ENCODE measurements around the gene CCR5AS.
A peak's percentile ranks its signal among the peaks of the same experiment; 100 is the strongest.

Gene CCR5AS

DNA sequence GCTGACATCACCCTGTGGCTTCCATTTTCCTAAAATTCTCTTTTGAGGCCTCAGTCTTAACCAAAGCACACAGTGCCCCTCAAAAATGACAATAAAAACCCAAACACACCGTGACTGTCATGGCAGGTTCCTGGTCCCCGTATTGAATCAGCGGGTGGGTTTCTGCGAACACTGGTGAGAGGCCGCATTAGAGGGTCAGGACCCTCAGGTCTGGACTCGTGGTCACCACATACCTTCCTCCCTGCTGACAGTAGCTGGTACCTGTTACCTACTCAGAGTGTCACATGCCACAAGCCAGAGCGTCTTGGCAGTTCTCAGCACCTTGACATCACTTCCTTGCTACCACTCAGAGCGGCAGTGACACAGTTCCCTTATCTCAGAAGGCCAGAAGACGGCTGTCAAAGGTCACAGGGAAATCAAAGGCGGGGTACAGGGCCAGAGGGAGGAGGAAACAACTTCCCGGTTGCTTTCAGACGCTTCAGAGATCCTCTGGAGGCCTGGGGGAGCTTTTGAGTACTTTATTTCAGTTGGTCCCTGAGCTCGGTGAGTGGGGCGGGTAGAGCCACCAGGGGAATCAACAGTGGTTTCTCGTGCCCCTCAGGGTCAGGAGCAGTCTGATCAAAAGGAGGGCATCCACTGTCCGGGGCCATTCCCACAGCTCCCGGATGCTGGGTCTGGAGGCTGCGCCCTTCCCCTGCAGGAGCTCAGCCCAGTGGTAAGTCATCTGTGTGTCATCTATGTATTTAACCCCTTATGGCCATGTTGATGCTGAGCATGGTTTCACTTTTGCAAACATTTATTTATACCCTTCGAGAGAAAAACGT is at the start of gene CCR5AS, which contains the start of gene CCRL2:
Gene CCR5AS, minus strand, starts transcription at position 279 of the 824 bp plus-strand sequence.
Gene CCRL2, plus strand, starts transcription at position 472 of the 824 bp plus-strand sequence. CDS start 821 bp downstream, outside the sequence.
- peak; percentile 38 for DNase-seq (ENCODE audit: low spot score)
- intact Hi-C loops (cut with micrococcal nuclease), result no loop called here
- peaks cover 42% of the 10 kb centered on the region for H3K4me1 Mint-ChIP-seq (ENCODE audit: low read depth)
- H3K27ac Mint-ChIP-seq, result peak within 1 kb of the TSS; percentile 85
- peaks cover 6% of the 10 kb centered on the region for H3K36me3 Mint-ChIP-seq (ENCODE audit: low read depth)
- peaks cover 4% of the 10 kb centered on the region for H3K9me3 Mint-ChIP-seq
- H3K4me3 Mint-ChIP-seq, result peak within 1 kb of the TSS; percentile 80
- H3K27me3 Mint-ChIP-seq (ENCODE audit: insufficient read depth), result peaks cover 27% of the 10 kb centered on the region

DNA sequence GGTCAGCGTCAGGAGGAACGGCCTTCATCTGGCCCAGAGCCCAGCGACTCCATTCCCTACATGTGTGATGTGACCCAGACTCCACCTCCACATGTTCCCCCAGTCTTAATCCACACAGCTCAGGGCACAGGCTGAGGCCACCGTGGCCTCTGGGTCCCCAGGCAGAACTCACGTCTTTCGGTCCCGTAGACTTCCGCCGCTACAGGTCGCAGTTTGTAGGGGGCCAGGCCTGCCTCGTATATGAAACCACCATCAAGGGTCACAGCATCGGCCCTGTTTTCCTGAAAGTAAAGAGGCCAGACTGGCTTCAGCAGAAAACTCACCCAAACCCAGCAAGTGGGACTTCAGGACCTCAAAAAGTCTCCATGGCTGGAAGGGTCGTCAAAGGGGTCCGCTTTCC is 49.3 kb upstream of the CCR5AS start:
- intact Hi-C loops (cut with micrococcal nuclease), result no loop called here
- no peak for DNase-seq (ENCODE audit: low spot score)
- Mint-ChIP-seq H3K9me3 (no peaks in the 10 kb centered on the region), H3K27ac (no peak overlapping the region), H3K4me1 (ENCODE audit: low read depth) (no peaks in the 10 kb centered on the region), H3K4me3 (no peak overlapping the region), H3K36me3 (ENCODE audit: low read depth) (no peaks in the 10 kb centered on the region), H3K27me3 (ENCODE audit: insufficient read depth) (peaks cover 48% of the 10 kb centered on the region)

GRCh38 chr3:46455231-46456115 is 48.6 kb upstream of the CCR5AS start:
- DNase-seq (ENCODE audit: low spot score), result no peak

GRCh38 chr3:46454606-46455005 is 47.7 kb upstream of the CCR5AS start:
- no peaks in the 10 kb centered on the region for H3K9me3 Mint-ChIP-seq
- no peak for DNase-seq (ENCODE audit: low spot score)
- H3K27me3 Mint-ChIP-seq (ENCODE audit: insufficient read depth), result peaks cover 36% of the 10 kb centered on the region
- no peak overlapping the region for H3K27ac Mint-ChIP-seq
- intact Hi-C loops (cut with micrococcal nuclease), result no loop called here
- no peaks in the 10 kb centered on the region for H3K36me3 Mint-ChIP-seq (ENCODE audit: low read depth)
- no peaks in the 10 kb centered on the region for H3K4me1 Mint-ChIP-seq (ENCODE audit: low read depth)
- no peak overlapping the region for H3K4me3 Mint-ChIP-seq

More at GRCh38 chr3:46455231-46456115, 48.6 kb upstream of the CCR5AS start:
- intact Hi-C loops (cut with micrococcal nuclease), result no loop called here
- Mint-ChIP-seq H3K36me3 (ENCODE audit: low read depth) (no peaks in the 10 kb centered on the region), H3K27ac (no peak overlapping the region), H3K27me3 (ENCODE audit: insufficient read depth) (peaks cover 44% of the 10 kb centered on the region), H3K4me1 (ENCODE audit: low read depth) (no peaks in the 10 kb centered on the region), H3K4me3 (no peak overlapping the region), H3K9me3 (no peaks in the 10 kb centered on the region)

DNA sequence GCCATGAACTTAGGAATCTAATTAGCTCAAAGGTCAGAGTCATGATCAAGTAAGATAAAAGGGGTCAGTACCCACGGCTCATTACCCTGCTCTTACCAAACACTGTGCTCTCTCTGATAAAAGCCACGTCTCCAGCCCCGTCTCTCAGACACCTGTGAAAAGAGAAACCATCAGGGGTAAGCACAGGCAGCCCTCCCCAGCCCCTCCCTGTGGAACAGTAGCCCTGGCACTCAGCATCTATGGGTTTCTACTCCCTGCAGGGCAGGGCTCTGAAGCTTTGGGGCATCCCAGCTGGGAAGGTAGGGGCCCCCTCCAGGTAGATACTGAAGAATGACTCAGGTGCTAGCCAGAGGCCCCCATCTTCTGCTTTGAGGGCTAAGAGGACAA is 47.3 kb upstream of the CCR5AS start:
- H3K4me3 Mint-ChIP-seq, result no peak overlapping the region
- H3K4me1 Mint-ChIP-seq (ENCODE audit: low read depth), result no peaks in the 10 kb centered on the region
- peaks cover 32% of the 10 kb centered on the region for H3K27me3 Mint-ChIP-seq (ENCODE audit: insufficient read depth)
- H3K36me3 Mint-ChIP-seq (ENCODE audit: low read depth), result no peaks in the 10 kb centered on the region
- no peak for DNase-seq (ENCODE audit: low spot score)
- intact Hi-C loops (cut with micrococcal nuclease), result no loop called here
- no peaks in the 10 kb centered on the region for H3K9me3 Mint-ChIP-seq
- H3K27ac Mint-ChIP-seq, result no peak overlapping the region

GRCh38 chr3:46453526-46454208 is 46.8 kb upstream of the CCR5AS start:
- no peaks in the 10 kb centered on the region for H3K4me1 Mint-ChIP-seq (ENCODE audit: low read depth)
- H3K27me3 Mint-ChIP-seq (ENCODE audit: insufficient read depth), result peaks cover 28% of the 10 kb centered on the region
- H3K9me3 Mint-ChIP-seq, result no peaks in the 10 kb centered on the region
- DNase-seq (ENCODE audit: low spot score), result no peak
- H3K4me3 Mint-ChIP-seq, result no peak overlapping the region
- no peaks in the 10 kb centered on the region for H3K36me3 Mint-ChIP-seq (ENCODE audit: low read depth)
- intact Hi-C loops (cut with micrococcal nuclease), result no loop called here
- H3K27ac Mint-ChIP-seq, result no peak overlapping the region

- Mint-ChIP-seq H3K9me3 (no peaks in the 10 kb centered on the region), H3K4me3 (no peak overlapping the region), H3K27me3 (ENCODE audit: insufficient read depth) (peaks cover 32% of the 10 kb centered on the region), H3K4me1 (ENCODE audit: low read depth) (no peaks in the 10 kb centered on the region), H3K27ac (no peak overlapping the region), H3K36me3 (ENCODE audit: low read depth) (no peaks in the 10 kb centered on the region)
- intact Hi-C loops (cut with micrococcal nuclease), result no loop called here
- no peak for DNase-seq (ENCODE audit: low spot score)
Measured at GRCh38 chr3:46449755-46450552, 43.1 kb upstream of the CCR5AS start.

- no peak for DNase-seq (ENCODE audit: low spot score)
- intact Hi-C loops (cut with micrococcal nuclease), result no loop called here
- H3K4me3 Mint-ChIP-seq, result no peak overlapping the region
- H3K9me3 Mint-ChIP-seq, result no peaks in the 10 kb centered on the region
- no peaks in the 10 kb centered on the region for H3K4me1 Mint-ChIP-seq (ENCODE audit: low read depth)
- H3K27me3 Mint-ChIP-seq (ENCODE audit: insufficient read depth), result peaks cover 30% of the 10 kb centered on the region
- H3K36me3 Mint-ChIP-seq (ENCODE audit: low read depth), result no peaks in the 10 kb centered on the region
- no peak overlapping the region for H3K27ac Mint-ChIP-seq
Measured at GRCh38 chr3:46448721-46449120, 41.9 kb upstream of the CCR5AS start.

- Mint-ChIP-seq H3K36me3 (ENCODE audit: low read depth) (no peaks in the 10 kb centered on the region), H3K4me3 (no peak overlapping the region), H3K27me3 (ENCODE audit: insufficient read depth) (peaks cover 17% of the 10 kb centered on the region), H3K4me1 (ENCODE audit: low read depth) (no peaks in the 10 kb centered on the region), H3K27ac (no peak overlapping the region), H3K9me3 (no peaks in the 10 kb centered on the region)
- no peak for DNase-seq (ENCODE audit: low spot score)
- intact Hi-C loops (cut with micrococcal nuclease), result no loop called here
Measured at GRCh38 chr3:46447228-46447985, 40.5 kb upstream of the CCR5AS start.

DNA sequence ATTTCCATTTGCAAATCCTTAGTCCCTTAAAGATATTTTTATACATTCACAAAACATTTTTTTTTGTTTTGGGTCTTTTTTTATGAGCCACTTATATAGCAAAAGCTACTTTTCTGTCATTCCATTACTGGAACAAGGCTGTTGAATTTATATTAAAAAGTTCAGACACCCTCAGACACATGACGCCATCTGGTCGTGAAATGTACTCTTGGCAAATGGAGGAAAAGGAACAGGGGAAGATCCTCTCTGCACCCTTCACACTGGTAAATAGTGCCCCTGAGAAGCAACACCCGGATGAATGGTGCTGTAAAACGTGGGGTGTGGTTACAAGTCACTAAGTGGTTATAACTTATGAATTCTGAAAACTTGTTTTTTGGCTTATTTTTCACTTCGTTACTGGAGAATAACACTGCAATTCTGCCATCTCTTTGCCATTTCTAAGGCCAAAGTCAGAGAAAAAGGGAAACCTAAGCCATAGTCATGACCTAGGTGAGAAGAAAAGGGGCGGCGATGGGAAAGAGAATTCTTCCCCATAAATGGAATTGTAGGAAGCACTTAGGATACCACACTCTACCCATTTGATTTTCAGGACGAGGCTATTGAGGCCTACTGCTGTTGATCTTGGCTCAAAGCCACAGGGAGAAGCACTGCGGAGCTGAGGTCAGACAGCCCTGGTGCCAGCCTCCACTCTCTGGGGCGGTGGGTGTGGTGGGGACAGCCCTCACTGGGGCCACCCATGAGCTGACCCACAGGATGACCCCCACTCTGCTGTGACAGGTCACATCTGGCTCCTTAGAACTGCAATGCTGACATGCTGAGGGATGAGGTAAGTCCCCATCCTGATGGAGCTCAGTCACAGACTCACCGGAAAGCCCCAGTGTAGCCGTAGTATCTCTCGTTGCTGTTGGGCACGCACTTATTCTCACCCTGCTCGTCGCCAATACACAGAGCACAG is 36.0 kb upstream of the CCR5AS start:
- intact Hi-C loops (cut with micrococcal nuclease), result loop anchor here (1.0 to 5.0 kb wide), 6 partner anchors 48 to 504 kb away; no protein-coding TSS in a partner anchor
- Mint-ChIP-seq H3K27ac (no peak overlapping the region), H3K4me1 (ENCODE audit: low read depth) (peaks cover 25% of the 10 kb centered on the region), H3K4me3 (no peak overlapping the region), H3K9me3 (no peaks in the 10 kb centered on the region), H3K27me3 (ENCODE audit: insufficient read depth) (peaks cover 4% of the 10 kb centered on the region), H3K36me3 (ENCODE audit: low read depth) (no peaks in the 10 kb centered on the region)
- DNase-seq (ENCODE audit: low spot score), result peak; percentile 31
